Esophagus muscularis mucosa (tissue), 4 donors: Measurements from ENCODE around the gene CDH4. TPM values are rescaled to one million over a fixed set of nuclear protein-coding genes. Genes with fewer than 3 reads are reported as not detected.

Source experiments
- DNase-seq: peaks from one replicate; pipeline ENCODE4 v3.0.0-alpha.2; 2017; ENCODE audit errors: extremely low spot score
- H3K27ac ChIP-seq, 4 donors: fragments of 200-600 bp; sonication (generic); replicated peaks in 1 of 4; 1 replicate in 3 of 4; 2 replicates in 1 of 4; pipeline ENCODE4 v1.5.1; 2016 to 2019; ENCODE audit warnings: mild to moderate bottlenecking in 1 of 4
- H3K27me3 ChIP-seq, 4 donors: fragments of 200-600 bp; sonication (generic); one replicate each; pipeline versions ENCODE4 v1.5.1 to v1.6.0; 2016 to 2019
- H3K36me3 ChIP-seq, 4 donors: fragments of 200-600 bp; sonication (generic); one replicate each; pipeline ENCODE4 v1.5.1; 2016 to 2019
- H3K4me1 ChIP-seq, 4 donors: fragments of 200-600 bp; sonication (generic); one replicate each; pipeline ENCODE4 v1.5.1; 2016 to 2019
- H3K4me3 ChIP-seq, 4 donors: fragments of 200-600 bp; sonication (generic); 1 replicate in 2 of 4; 2 replicates in 2 of 4; pipeline ENCODE4 v1.5.1; 2016 to 2019; ENCODE audit warnings: mild to moderate bottlenecking in 4 of 4, moderate library complexity in 1 of 4
- H3K9me3 ChIP-seq, 4 donors: fragments of 200-600 bp; sonication (generic); 1 replicate in 3 of 4; 2 replicates in 1 of 4; pipeline ENCODE4 v1.5.1; 2016 to 2019
- CTCF ChIP-seq, 3 experiments: fragments of 200-600 bp in 2 of 3; fragments of 450-650 bp in 1 of 3; sonication (generic) in 2 of 3; IDR thresholded peaks; one replicate each; pipeline ENCODE4 v1.5.1; 2017 to 2019; ENCODE audit warnings: antibody characterized with exemption in 3 of 3, mild to moderate bottlenecking in 2 of 3, moderate library complexity in 1 of 3
- EP300 ChIP-seq: sonication (generic); formaldehyde crosslinking; IDR thresholded peaks from one replicate; pipeline ENCODE4 v1.6.1; 2017; ENCODE audit warnings: antibody characterized with exemption
- POLR2A ChIP-seq: fragments of 450-650 bp; IDR thresholded peaks from one replicate; pipeline ENCODE4 v1.6.1; 2017; ENCODE audit warnings: antibody characterized with exemption, moderate library complexity, mild to moderate bottlenecking, low read depth
- POLR2AphosphoS5 ChIP-seq, 2 donors: sonication (generic); formaldehyde crosslinking; IDR thresholded peaks; one replicate each; pipeline ENCODE4 v1.6.1; 2017; ENCODE audit warnings: antibody characterized with exemption in 2 of 2
- WGBS: methylation state at CpG from one replicate; pipeline ENCODE4 v1.1.5; 2018; 5-methylcytosine and 5-hydroxymethylcytosine counted together
- intact Hi-C: fragments of 100-400 bp; cut with DNase I; formaldehyde crosslinking; loops from one replicate; pipeline ENCODE4 v1.15.1; 2023
- total RNA-seq, 4 donors: library from RNA; depleted of rRNA; stranded (reverse); fragments of >200 nt; gene quantifications; one replicate each; pipeline versions ENCODE4 v1.1.0 to v1.2.1, GENCODE V29; 2016

CDH4 gene
- total RNA-seq, 4 donors from 2014 or later: 0.42 to 1.3 (median 0.48) TPM

GRCh38 chr20:61437280-61438206 lies 185.5 kb downstream of the CDH4 start:
- H3K36me3 ChIP-seq: no peaks in the 10 kb centered on the region
- H3K27me3 ChIP-seq: peaks cover 0 to 36% (median 0%) of the 10 kb centered on the region in 4 donors
- intact Hi-C loops: no loop called here
- H3K4me3 ChIP-seq: no peak overlapping the region
- no peak for DNase-seq
- 39% methylated on average over 28 of the region's 28 CpGs for WGBS
- peaks cover 0 to 8% (median 3%) of the 10 kb centered on the region in 4 donors for H3K9me3 ChIP-seq
- H3K4me1 ChIP-seq: peaks cover 0 to 13% (median 2%) of the 10 kb centered on the region in 4 donors
- H3K27ac ChIP-seq: peak overlapping the region in 1 of 4 donors; percentile 6
- no peak for TF ChIP-seq CTCF (IDR thresholded peaks at IDR 0.05)
- peak in 1 of 2 donors; percentile 23 for TF ChIP-seq POLR2AphosphoS5 (IDR thresholded peaks at IDR 0.05)
- TF ChIP-seq EP300: no peak
- no peak for TF ChIP-seq POLR2A

- DNase-seq: no peak
- peaks cover 0 to 8% (median 3%) of the 10 kb centered on the region in 4 donors for H3K9me3 ChIP-seq
- H3K27ac ChIP-seq: no peak overlapping the region
- intact Hi-C loops: no loop called here
- H3K4me3 ChIP-seq: no peak overlapping the region
- peaks cover 0 to 13% (median 2%) of the 10 kb centered on the region in 4 donors for H3K4me1 ChIP-seq
- WGBS: 52% methylated on average over 3 of the region's 3 CpGs
- H3K27me3 ChIP-seq: peaks cover 0 to 32% (median 0%) of the 10 kb centered on the region in 4 donors
- H3K36me3 ChIP-seq: no peaks in the 10 kb centered on the region
- TF ChIP-seq POLR2A: no peak
- TF ChIP-seq POLR2AphosphoS5 (IDR thresholded peaks at IDR 0.05): no peak
- no peak for TF ChIP-seq CTCF (IDR thresholded peaks at IDR 0.05)
- TF ChIP-seq EP300: no peak
Observed at GRCh38 chr20:61438285-61438684, 186.2 kb downstream of the CDH4 start.

GRCh38 chr20:61439251-61439650 lies 187.2 kb downstream of the CDH4 start:
- Histone ChIP-seq H3K9me3 (no peaks in the 10 kb centered on the region), H3K27ac (no peak overlapping the region), H3K4me1 (peaks cover 0 to 13% (median 2%) of the 10 kb centered on the region in 4 donors), H3K36me3 (no peaks in the 10 kb centered on the region), H3K4me3 (no peak overlapping the region), H3K27me3 (peaks cover 0 to 25% (median 0%) of the 10 kb centered on the region in 4 donors)
- intact Hi-C loops: no loop called here
- DNase-seq: no peak
- WGBS: 85% methylated on average over 7 of the region's 7 CpGs
- TF ChIP-seq CTCF (IDR thresholded peaks at IDR 0.05): no peak
- no peak for TF ChIP-seq POLR2A
- no peak for TF ChIP-seq EP300
- no peak for TF ChIP-seq POLR2AphosphoS5 (IDR thresholded peaks at IDR 0.05)

- DNase-seq: no peak
- no peak overlapping the region for H3K27ac ChIP-seq
- no peaks in the 10 kb centered on the region for H3K9me3 ChIP-seq
- peaks cover 0 to 13% (median 2%) of the 10 kb centered on the region in 4 donors for H3K4me1 ChIP-seq
- 73% methylated on average over 10 of the region's 14 CpGs for WGBS
- H3K4me3 ChIP-seq: no peak overlapping the region
- no peak for TF ChIP-seq POLR2AphosphoS5 (IDR thresholded peaks at IDR 0.05)
- TF ChIP-seq POLR2A: no peak
- TF ChIP-seq EP300: no peak
- no peak for TF ChIP-seq CTCF (IDR thresholded peaks at IDR 0.05)
- peaks cover 0 to 18% (median 0%) of the 10 kb centered on the region in 4 donors for H3K27me3 ChIP-seq
- no peaks in the 10 kb centered on the region for H3K36me3 ChIP-seq
- intact Hi-C loops: no loop called here
Observed at GRCh38 chr20:61440548-61441055, 188.5 kb downstream of the CDH4 start.
